Suprapubic skin (tissue), 4 donors: ENCODE data around the gene CROCC2. TPM values are rescaled to one million over a fixed set of nuclear protein-coding genes. Genes with fewer than 3 reads are reported as not detected.

Experiments
- DNase-seq, 2 donors: peaks; one replicate each; pipeline ENCODE4 v3.0.0-alpha.2; 2019; ENCODE audit warnings: low spot score in 2 of 2
- H3K27ac ChIP-seq: fragments of 200-600 bp; sonication (generic); one replicate; pipeline ENCODE4 v1.5.1; 2019
- H3K27me3 ChIP-seq: fragments of 200-600 bp; sonication (generic); one replicate; pipeline ENCODE4 v1.5.1; 2019
- H3K36me3 ChIP-seq: fragments of 200-600 bp; sonication (generic); one replicate; pipeline ENCODE4 v1.5.1; 2019
- H3K4me1 ChIP-seq: fragments of 200-600 bp; sonication (generic); one replicate; pipeline ENCODE4 v1.5.1; 2019
- H3K4me3 ChIP-seq: fragments of 200-600 bp; sonication (generic); one replicate; pipeline ENCODE4 v1.5.1; 2019; ENCODE audit warnings: mild to moderate bottlenecking
- H3K9me3 ChIP-seq: fragments of 200-600 bp; sonication (generic); one replicate; pipeline ENCODE4 v1.5.1; 2019
- EP300 ChIP-seq: sonication (generic); formaldehyde crosslinking; IDR thresholded peaks from one replicate; pipeline ENCODE4 v1.6.1; 2017; ENCODE audit warnings: antibody characterized with exemption
- POLR2A ChIP-seq, 2 donors: fragments of 450-650 bp; IDR thresholded peaks; one replicate each; pipeline ENCODE4 v1.6.1; 2017; ENCODE audit warnings: antibody characterized with exemption in 2 of 2, mild to moderate bottlenecking in 2 of 2, moderate library complexity in 2 of 2
- POLR2AphosphoS5 ChIP-seq, 3 donors: sonication (generic); formaldehyde crosslinking; IDR thresholded peaks; one replicate each; pipeline ENCODE4 v1.6.1; 2017; ENCODE audit warnings: antibody characterized with exemption in 3 of 3
- WGBS: methylation state at CpG from one replicate; pipeline ENCODE4 v1.1.5; 2018; 5-methylcytosine and 5-hydroxymethylcytosine counted together
- total RNA-seq, 4 donors: library from RNA; depleted of rRNA; stranded (reverse); fragments of >200 nt; gene quantifications; one replicate each; pipeline ENCODE4 v1.1.0, GENCODE V29; 2016
- TF ChIP-seq, protein P1 (sequence below), 2 donors: fragments of 200-600 bp in 1 of 2; fragments of 450-650 bp in 1 of 2; sonication (generic) in 1 of 2; IDR thresholded peaks; one replicate each; pipeline ENCODE4 v1.5.1; 2016 to 2019; ENCODE audit warnings: antibody characterized with exemption in 2 of 2, mild to moderate bottlenecking in 1 of 2, moderate library complexity in 1 of 2

CROCC2 gene
- total RNA-seq: not detected

DNA sequence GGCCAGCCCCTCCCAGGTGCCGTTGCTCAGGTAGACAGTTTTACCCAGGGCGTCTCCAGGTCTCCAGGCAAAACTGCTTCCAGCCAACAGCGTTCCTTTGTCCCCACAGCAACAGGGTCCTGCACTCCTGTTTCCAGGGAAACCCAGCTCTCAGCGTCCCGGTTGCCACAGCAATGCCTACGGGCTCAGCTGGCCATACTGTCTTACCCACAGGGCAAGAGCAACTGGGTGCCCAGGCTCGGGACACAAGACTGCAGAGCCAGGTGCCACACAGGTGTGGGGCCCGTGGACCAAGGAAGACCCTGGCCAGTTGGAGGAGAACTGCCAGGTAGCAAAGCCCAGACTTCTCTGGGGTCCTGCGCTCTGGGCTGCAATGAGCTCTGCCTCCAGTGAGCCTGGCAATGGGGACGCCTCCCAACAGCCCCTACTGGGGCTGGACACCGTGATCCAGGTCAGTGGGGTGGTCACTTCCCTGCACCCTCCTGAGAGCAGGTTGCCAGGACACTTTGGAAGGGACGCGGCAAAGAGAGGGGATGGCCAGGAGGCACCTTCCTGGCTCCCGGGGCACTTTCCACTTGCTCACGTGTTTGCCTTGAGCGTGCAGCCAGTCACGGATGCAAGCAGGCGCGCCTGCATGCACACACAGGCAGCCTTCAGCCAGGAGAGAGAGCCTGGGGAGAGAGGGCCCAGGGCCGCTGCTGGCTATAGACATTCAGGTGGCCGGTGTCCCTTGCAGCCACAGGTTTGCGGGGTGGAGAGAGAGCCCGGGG, at the start of gene CROCC2:
CROCC2 (plus strand) TSS at position 196 of the 770 bp plus-strand sequence; CDS start at position 374, 178 bp downstream.
- no peak for DNase-seq
- Histone ChIP-seq H3K27me3 (no peaks in the 10 kb centered on the region), H3K9me3 (no peaks in the 10 kb centered on the region), H3K36me3 (no peaks in the 10 kb centered on the region), H3K27ac (no peak within 1 kb of the TSS), H3K4me1 (peaks cover 15% of the 10 kb centered on the region), H3K4me3 (no peak within 1 kb of the TSS)
- TF ChIP-seq EP300: no peak
- TF ChIP-seq, protein P1, sequence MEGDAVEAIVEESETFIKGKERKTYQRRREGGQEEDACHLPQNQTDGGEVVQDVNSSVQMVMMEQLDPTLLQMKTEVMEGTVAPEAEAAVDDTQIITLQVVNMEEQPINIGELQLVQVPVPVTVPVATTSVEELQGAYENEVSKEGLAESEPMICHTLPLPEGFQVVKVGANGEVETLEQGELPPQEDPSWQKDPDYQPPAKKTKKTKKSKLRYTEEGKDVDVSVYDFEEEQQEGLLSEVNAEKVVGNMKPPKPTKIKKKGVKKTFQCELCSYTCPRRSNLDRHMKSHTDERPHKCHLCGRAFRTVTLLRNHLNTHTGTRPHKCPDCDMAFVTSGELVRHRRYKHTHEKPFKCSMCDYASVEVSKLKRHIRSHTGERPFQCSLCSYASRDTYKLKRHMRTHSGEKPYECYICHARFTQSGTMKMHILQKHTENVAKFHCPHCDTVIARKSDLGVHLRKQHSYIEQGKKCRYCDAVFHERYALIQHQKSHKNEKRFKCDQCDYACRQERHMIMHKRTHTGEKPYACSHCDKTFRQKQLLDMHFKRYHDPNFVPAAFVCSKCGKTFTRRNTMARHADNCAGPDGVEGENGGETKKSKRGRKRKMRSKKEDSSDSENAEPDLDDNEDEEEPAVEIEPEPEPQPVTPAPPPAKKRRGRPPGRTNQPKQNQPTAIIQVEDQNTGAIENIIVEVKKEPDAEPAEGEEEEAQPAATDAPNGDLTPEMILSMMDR (IDR thresholded peaks at IDR 0.05): no peak
- no peak for TF ChIP-seq POLR2AphosphoS5 (IDR thresholded peaks at IDR 0.05)
- TF ChIP-seq POLR2A (IDR thresholded peaks at IDR 0.05): no peak
- WGBS: 39% methylated on average over 8 of the region's 23 CpGs

DNA sequence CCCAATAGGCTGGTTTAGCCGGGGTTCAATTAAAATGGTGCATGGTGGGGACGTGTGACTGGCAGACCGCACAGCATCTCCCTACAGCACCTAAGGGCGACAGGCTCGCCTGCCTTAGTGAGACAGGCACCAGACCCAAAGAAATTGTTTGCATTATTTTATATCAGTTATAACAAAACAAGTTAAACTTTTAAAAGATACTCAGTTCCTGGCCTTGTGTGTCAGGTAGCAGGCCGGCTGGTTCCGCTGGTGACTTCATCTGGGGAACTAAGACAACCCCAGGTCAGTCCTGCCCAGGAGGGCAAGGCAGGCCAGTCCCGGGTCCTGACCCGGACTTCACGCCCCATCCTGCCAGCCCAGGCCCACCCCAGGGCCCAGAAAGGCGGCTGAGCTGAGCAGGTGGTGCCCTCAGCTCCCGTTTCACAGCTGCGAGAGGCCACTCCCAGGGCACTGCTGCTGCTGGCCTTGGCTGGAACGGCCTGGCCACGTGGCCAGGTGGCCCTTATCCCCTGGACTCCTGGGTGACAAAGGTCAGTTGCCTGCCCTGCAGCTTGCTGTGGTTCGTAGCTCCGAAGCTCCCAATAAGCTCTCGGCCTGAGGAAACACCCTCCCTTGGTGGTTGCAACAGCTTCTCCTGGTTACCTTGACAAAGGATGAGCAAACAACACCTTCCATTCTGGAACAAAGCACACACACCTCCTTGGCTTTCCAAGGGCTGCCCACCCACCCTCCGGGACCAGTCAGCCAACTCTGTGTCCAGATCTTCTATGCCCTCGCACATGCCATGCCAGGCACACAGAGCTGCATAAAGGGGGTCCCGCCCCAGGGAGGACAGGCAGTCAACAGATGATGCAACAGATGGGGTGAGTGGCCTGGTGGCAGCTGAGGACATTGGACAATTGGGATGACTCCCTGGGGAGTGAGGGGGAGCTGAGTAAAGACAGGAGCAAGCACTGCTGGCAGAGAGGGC, 48.8 kb upstream of the CROCC2 start:
- no peak overlapping the region for H3K27ac ChIP-seq
- H3K4me3 ChIP-seq: no peak overlapping the region
- no peaks in the 10 kb centered on the region for H3K36me3 ChIP-seq
- H3K9me3 ChIP-seq: no peaks in the 10 kb centered on the region
- WGBS: 91% methylated on average over 10 of the region's 21 CpGs
- no peak for DNase-seq
- TF ChIP-seq, protein P1 (IDR thresholded peaks at IDR 0.05): no peak
- TF ChIP-seq POLR2A (IDR thresholded peaks at IDR 0.05): no peak
- TF ChIP-seq EP300: no peak
- TF ChIP-seq POLR2AphosphoS5 (IDR thresholded peaks at IDR 0.05): no peak
- no peaks in the 10 kb centered on the region for H3K4me1 ChIP-seq
- no peaks in the 10 kb centered on the region for H3K27me3 ChIP-seq

DNA sequence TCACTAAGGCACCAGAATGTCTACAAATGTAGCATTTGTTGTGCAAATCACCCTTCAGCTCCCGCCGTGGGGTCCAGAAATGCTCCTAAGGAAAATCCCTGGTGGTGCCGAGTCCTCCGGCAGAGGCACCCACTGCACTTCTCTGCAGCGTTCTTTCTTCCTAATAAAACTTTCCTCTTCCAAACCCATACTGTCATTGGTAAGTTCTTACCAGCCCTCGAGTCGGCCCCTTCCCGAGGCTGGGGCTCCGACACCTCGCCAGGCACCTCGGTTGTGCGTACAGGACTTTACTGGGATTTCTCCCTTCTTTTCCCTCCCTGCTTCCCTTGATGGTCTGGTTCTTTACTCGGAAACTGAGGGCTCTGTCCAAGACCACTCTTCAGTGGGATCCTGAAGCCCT, 47.8 kb upstream of the CROCC2 start:
- Histone ChIP-seq H3K9me3 (no peaks in the 10 kb centered on the region), H3K4me1 (no peaks in the 10 kb centered on the region), H3K36me3 (no peaks in the 10 kb centered on the region), H3K4me3 (no peak overlapping the region), H3K27me3 (no peaks in the 10 kb centered on the region), H3K27ac (no peak overlapping the region)
- TF ChIP-seq POLR2AphosphoS5 (IDR thresholded peaks at IDR 0.05) (no peak), EP300 (no peak)
- TF ChIP-seq, protein P1 (IDR thresholded peaks at IDR 0.05): no peak
- WGBS: 90% methylated on average over 13 of the region's 13 CpGs
- DNase-seq: no peak

DNA sequence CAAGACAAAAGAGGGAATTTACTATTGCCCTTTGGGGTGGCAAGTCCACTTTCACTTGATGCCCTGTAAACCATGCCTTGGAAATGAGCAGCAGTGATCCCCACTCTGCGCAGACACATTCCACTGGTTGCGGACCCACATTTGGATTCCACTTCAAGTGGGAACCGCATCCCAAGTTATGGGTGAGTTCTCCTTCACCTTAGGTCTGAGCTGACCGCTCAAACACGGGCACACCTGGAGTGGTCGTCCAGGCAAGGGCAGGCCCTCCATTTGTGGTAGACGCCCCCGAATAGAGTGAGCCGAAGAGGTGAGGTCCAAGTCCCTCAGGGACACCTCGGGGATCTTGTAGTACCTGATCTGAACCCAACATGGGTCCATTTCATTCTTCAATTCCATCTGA, 47.3 kb upstream of the CROCC2 start:
- Histone ChIP-seq H3K36me3 (no peaks in the 10 kb centered on the region), H3K9me3 (no peaks in the 10 kb centered on the region), H3K4me1 (no peaks in the 10 kb centered on the region), H3K27me3 (no peaks in the 10 kb centered on the region), H3K27ac (no peak overlapping the region), H3K4me3 (no peak overlapping the region)
- DNase-seq: no peak
- 94% methylated on average over 10 of the region's 10 CpGs for WGBS
- TF ChIP-seq EP300 (no peak), POLR2A (IDR thresholded peaks at IDR 0.05) (no peak), POLR2AphosphoS5 (IDR thresholded peaks at IDR 0.05) (no peak)
- TF ChIP-seq, protein P1 (IDR thresholded peaks at IDR 0.05): no peak

DNA sequence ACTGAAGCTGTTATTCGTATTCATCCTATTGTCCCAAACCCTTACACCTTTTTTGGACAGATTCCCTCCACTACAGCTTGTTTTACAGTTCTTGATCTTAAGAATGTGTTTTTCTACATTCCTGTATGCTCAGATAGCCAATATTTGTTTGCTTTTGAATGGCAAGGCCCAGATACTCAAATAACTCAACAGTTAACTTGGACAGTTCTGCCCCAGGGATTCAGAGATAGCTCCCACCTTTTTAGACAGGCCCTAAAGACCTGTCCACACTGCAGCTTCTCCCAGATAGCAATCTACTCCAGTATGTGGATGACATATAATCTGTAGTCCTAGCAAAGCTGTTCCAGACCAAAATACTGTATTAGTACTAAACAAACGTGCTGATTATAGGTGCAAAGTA, 44.6 kb upstream of the CROCC2 start:
- no peaks in the 10 kb centered on the region for H3K4me1 ChIP-seq
- H3K4me3 ChIP-seq: no peak overlapping the region
- H3K9me3 ChIP-seq: no peaks in the 10 kb centered on the region
- no peaks in the 10 kb centered on the region for H3K36me3 ChIP-seq
- WGBS: 78% methylated on average over 2 of the region's 2 CpGs
- H3K27ac ChIP-seq: no peak overlapping the region
- DNase-seq: no peak
- no peaks in the 10 kb centered on the region for H3K27me3 ChIP-seq
- TF ChIP-seq, protein P1 (IDR thresholded peaks at IDR 0.05): no peak
- TF ChIP-seq EP300: no peak
- TF ChIP-seq POLR2AphosphoS5 (IDR thresholded peaks at IDR 0.05): no peak
- TF ChIP-seq POLR2A (IDR thresholded peaks at IDR 0.05): no peak
